ENCODE measurements around the gene GPR139.

Gene GPR139

DNA sequence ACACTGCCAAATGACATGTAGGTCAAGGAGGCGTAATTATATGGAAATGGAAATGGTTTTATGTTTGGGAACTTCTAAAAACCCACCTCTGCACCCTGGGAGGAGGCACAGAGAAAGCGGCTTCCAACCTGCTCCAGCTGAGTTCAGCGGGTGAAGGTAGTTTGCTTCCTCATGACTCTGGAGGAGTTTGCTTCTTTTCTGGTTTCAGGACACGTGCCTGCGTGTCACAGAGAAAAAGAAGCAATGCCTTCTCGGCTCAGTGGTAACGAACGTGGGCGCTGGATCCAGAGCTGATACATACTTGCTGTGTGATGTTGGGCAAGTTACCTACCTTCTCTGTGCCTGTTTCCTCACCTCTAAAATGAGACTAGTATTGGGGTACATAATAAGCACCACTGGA lies 22.1 kb downstream of the GPR139 start:
- DNase-seq = no peak

GRCh38 chr16:20051147-20051546 lies 22.5 kb downstream of the GPR139 start:
- no peak for DNase-seq

DNA sequence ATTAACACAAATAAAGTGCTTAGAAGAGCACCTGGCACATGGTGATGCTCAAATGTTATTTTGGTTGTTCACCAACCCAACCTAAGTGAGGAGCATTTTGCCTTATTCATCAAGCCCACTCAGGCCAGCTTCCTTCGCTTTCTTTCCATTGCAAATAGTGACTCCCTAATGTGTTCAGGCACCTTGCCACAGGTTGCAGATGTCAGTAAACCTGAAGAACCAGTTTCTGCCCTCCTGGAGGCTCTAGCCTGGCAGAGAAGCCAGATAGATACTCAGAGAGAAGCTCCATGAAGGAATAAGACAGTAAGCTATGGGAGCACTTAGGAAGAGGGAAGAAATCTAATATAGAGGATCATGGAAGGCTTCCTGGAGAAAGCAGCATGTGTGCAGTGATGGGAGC lies 23.9 kb downstream of the GPR139 start:
- DNase-seq = no peak

GRCh38 chr16:20045886-20046285 lies 27.8 kb downstream of the GPR139 start:
- DNase-seq = no peak

DNA sequence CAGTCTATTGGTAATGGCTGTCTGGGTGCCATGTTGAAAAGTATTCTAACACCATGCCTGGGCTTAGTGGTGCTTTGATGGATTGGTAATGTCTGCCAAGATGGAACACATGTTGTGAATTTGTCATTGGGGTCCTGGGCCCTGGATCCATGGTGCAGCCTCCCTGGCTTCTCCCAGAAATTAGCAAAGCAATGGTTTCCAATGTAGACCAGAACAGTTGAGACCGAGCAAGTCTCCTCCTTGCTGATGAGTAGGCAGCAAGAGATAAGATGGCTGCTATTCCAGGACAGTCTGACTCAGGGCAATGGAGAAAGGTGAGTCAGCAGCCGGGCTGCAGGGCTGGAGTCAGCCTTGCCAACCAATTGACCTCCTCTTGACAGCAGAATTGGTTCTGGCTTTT lies 30.8 kb downstream of the GPR139 start:
- no peak for DNase-seq

- DNase-seq = no peak
Observed at GRCh38 chr16:20041924-20042596, 31.6 kb downstream of the GPR139 start.

GRCh38 chr16:20040011-20040410 lies 33.7 kb downstream of the GPR139 start:
- no peak for DNase-seq

DNA sequence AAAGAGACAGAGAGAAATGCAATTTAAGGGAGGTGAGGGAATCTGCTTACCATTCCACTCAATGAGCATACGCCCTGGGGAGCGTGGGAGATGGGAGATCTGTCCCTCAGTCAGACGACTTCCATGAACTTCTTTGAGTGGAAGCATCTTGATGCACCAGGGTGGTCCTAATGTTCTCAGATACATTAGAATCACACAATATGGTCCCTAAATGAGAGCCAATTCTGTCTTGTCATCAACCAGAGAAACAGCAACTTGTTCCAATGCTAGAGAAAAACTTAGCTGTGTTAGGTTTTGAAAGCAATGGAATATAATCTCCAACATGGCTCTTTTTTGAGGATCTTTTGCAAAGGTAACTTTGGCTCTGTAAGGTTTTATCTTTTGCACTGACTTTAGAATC lies 44.1 kb downstream of the GPR139 start:
- no peak for DNase-seq

- no peak for DNase-seq
Observed at GRCh38 chr16:20026361-20027072, 47.2 kb downstream of the GPR139 start.

- DNase-seq = no peak
Observed at GRCh38 chr16:20023190-20023589, 50.5 kb downstream of the GPR139 start.

GRCh38 chr16:20020976-20021375 lies 52.7 kb downstream of the GPR139 start:
- DNase-seq = no peak

DNA sequence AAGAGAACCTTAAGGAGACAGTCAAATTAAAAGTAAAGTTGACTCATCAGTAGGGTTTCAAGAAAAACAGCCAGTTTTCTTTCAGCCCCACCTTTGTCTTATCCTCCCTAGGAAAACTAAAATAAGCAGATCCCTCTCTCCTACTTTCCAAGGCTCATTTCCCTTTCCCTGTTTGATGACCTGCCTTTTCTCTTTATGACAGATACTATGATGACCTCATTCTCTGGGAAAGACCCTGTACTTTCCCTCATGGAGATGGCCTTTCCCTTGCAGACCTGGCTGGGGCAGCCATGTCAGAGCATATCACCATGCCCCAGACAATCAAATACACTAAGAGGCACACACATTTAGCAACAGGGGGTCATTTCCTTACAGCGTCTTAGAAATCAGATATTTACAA lies 53.6 kb downstream of the GPR139 start:
- DNase-seq = no peak

- DNase-seq = no peak
Observed at GRCh38 chr16:20016234-20016633, 57.5 kb downstream of the GPR139 start.

DNA sequence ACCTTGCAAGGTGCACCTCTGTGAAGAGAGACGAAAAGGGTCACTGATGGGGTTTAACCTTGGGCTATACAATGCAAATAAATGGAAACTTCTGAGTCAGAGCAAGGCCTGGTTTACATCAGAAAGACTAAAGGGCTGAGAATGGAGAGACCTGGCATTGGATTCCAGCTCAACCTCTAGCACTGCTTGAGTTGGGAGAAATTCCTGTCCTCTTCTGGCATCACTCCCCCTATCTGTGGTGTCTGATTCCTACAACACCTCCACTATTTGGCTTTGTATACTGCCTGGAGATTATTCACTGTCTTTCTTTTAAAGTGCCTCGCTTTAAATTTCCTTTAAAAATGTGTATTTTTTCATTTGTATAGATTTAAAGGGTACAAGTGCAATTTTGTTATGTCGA lies 68.8 kb downstream of the GPR139 start:
- no peak for DNase-seq

- no peak for DNase-seq
Observed at GRCh38 chr16:20002936-20003335, 70.8 kb downstream of the GPR139 start.

DNA sequence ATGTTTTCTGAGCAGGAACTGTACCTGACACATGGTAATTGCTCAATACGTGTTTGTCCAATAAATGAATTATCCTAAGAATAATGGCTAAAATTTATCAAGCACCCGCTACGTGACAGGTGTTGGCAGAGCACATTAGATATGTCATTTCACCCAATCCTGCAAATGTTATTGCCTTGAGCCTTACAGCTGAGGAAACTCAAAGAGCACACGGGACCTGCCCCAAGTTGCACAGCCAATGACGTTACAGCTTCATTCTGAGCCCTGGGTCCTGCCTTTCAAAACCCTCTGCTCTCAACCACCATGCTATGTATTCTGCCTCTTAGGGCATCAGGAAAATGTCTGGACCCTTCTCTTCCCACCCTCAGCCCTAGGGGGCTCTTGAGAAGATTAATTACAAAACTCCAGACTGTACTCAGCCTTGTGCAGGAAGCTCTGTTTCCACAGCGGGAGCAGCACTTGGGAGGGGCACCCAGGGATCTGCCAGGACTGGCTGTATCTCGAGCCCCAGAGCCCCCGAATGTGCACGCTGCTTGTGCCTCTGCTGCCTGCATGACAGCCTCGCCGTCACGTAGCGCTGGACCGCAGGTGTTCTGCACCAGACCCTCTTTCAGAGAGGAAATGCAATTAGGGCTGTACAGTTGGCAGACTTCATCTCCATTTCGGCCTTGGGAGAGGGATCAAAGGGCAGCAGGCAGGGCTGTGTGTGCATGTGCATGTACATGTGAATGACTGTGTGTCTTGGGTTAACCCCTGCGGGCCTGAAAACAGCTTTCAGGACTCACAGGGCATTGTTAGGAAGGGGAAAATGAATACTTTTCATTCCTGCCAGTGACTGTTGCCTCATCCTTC lies 71.6 kb downstream of the GPR139 start:
- no peak for DNase-seq

- DNase-seq = no peak
Observed at GRCh38 chr16:19997734-19998133, 76.0 kb downstream of the GPR139 start.

DNA sequence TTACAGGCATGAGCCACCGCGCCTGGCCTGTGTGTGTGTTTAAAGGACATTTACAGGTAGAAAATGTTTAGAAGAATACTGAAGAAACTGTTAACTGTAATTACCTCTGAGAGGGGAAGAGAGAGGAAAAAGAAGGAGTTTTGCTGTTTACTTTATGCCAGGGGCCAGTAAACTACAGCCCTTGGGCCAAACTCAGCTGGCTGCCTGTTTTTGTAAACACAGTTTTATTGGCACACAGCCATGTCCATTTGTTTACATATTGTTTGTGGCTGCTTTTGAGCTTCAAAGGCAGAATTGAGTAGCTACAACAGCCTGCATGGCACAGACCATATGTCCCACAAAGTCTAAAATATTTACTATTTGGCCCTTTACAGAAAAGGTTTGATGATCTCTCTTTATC lies 76.4 kb downstream of the GPR139 start:
- DNase-seq = no peak

DNA sequence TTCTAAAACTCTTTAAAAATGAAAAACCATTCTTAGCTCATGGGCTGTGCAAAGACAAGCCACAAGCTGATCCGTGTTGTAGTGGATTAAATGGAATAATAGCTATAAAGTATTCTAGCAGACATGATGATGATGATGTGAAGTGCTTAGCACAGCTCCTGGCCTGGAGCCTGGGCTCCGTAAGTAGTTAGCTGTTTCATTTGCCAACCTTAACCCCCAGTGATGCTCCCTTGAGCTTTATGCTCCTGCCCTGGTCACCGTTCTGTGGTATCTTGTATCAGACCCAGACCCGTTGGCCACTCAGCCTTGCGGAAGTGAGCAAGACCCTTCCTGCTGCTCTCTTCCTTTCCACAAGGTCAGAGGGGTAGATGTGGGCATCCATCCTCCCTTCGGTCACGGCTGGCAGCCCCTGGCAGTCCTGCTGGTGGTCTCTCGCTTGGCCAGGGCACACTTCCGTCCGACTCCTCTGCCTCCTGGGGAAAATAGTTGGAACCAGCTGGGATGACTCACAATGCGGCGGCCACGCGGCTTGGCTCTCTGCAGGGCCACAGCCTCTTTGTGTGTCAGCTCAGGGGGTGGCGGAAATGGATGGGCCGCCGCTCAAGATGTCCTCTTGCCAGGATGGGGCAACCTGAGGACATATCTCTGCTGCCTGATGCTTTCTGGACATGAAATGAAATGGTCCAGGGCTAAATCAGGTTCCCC lies 79.1 kb downstream of the GPR139 start:
- no peak for DNase-seq

- no peak for DNase-seq
Observed at GRCh38 chr16:19991614-19992013, 82.1 kb downstream of the GPR139 start.

DNA sequence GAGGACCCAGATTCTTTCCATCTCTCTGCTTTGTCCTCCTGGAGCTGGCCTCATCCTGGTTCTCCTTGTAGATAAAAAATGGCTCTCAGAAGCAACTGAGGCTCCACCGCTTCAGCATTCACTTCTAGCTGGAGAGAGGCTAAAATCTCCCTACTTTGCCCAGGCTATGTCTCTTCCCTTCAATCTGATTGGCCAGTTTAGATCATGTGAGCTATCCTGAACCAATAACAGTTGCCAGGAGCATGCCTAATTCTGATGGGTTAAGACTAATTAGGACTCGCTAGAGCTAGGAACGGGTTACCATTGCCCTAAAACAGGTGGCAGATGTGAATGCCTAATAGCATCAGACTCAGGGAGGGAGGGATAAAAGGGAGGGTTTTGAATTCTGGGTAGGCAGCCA lies 89.6 kb downstream of the GPR139 start:
- DNase-seq = no peak

Measured in midbrain (tissue), 1 donor.